Neural cell (in vitro differentiated cells): Measurements from ENCODE around the gene HDAC3.

Experiments used
- CTCF ChIP-seq: fragments of 450-650 bp; IDR thresholded peaks from 2 replicates; pipeline ENCODE4 v1.5.1; 2014; ENCODE audit warnings: antibody characterized with exemption, mild to moderate bottlenecking, moderate library complexity; ENCODE audit not compliant: poor library complexity, severe bottlenecking
- EP300 ChIP-seq: fragments of 450-650 bp; conservative IDR thresholded peaks from 2 replicates; pipeline ENCODE4 v1.6.1; 2014; ENCODE audit warnings: antibody characterized with exemption, mild to moderate bottlenecking, moderate library complexity; ENCODE audit not compliant: poor library complexity, severe bottlenecking
- EZH2 ChIP-seq: fragments of 200-600, 300-800 bp; shearing (Covaris generic), sonication (generic); IDR thresholded peaks from 2 replicates; pipeline ENCODE4 v1.6.1; 2014; ENCODE audit warnings: antibody characterized with exemption, low read length, borderline replicate concordance, mild to moderate bottlenecking; ENCODE audit not compliant: insufficient read depth, poor library complexity, severe bottlenecking
- MXI1 ChIP-seq: fragments of 450-650 bp; conservative IDR thresholded peaks from 2 replicates; pipeline ENCODE4 v1.6.1; 2014; ENCODE audit warnings: antibody characterized with exemption, mild to moderate bottlenecking; ENCODE audit not compliant: poor library complexity, severe bottlenecking
- RAD21 ChIP-seq: fragments of 450-650 bp; conservative IDR thresholded peaks from 2 replicates; pipeline ENCODE4 v1.6.1; 2014; ENCODE audit warnings: antibody characterized with exemption, mild to moderate bottlenecking, moderate library complexity
- REST ChIP-seq: IDR thresholded peaks from 2 replicates; pipeline ENCODE4 v1.6.1; 2012; ENCODE audit warnings: borderline replicate concordance
- TAF1 ChIP-seq: IDR thresholded peaks from 2 replicates; pipeline ENCODE4 v1.6.1; 2012; ENCODE audit warnings: low read depth

GRCh38 chr5:141628175-141628788 is 8.4 kb downstream of the HDAC3 start:
- TF ChIP-seq CTCF: no peak
- TF ChIP-seq MXI1: no peak
- no peak for TF ChIP-seq EZH2
- TF ChIP-seq TAF1: no peak
- TF ChIP-seq EP300: no peak
- TF ChIP-seq RAD21: no peak
- TF ChIP-seq REST: no peak
